GM18502 (cell line): ENCODE measurements around the gene SUSD2.
A peak's percentile ranks its signal among the peaks of the same experiment; 100 is the strongest.

Experiments
- ATAC-seq: cut with Tn5 transposase; IDR thresholded peaks from one replicate; pipeline ENCODE4 v1.9.1; 2021; ENCODE audit warnings: mild to moderate bottlenecking; ENCODE audit not compliant: unreplicated experiment, poor library complexity

The SUSD2 gene

DNA sequence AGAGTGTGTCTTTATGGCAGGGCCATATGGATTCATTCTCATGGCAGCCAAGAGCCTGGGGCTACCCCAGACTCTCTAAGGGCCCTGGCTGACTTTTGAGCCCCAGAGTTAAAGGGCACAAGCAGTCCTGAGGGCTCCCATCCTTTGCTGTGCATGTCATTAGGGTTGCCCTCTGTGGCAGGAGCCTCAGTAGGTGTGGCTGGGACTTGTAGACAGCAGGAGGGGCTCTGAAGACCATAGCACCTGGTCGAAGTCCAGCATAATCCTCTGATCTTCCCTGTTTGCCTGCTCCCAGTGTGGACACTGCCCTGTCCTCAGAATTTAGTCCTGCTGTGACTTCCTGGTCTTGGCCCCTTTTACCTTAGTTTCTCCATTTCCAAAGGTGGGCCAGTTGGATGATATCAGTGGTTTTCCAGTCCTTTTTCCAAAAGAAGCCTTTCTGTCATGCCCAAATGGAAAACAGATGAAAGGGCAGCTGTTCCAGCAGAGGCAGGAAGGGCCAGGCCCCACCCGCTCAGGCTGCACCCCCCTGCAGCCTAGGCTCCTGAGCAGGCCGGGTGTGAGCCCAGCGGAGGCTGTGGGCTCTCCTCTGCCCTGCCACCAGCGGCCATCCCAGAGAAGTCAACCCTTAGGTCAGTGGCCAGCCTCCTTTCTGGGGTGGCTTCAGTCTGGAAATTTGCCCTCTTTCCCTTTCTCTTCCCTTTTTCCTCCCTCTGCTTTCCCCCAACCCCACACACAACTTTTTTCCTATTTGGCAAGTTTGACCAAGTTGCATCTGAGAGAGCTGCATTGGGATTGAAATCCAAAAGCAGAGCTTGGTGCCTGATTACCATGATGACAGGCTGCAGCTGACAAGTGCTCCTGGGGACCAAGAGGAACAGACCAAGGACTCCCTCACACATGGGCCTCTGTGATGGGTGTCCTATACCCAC, 32.8 kb upstream of the SUSD2 start:
- no peak for ATAC-seq

GRCh38 chr22:24149198-24149590, 32.1 kb upstream of the SUSD2 start:
- ATAC-seq = no peak

DNA sequence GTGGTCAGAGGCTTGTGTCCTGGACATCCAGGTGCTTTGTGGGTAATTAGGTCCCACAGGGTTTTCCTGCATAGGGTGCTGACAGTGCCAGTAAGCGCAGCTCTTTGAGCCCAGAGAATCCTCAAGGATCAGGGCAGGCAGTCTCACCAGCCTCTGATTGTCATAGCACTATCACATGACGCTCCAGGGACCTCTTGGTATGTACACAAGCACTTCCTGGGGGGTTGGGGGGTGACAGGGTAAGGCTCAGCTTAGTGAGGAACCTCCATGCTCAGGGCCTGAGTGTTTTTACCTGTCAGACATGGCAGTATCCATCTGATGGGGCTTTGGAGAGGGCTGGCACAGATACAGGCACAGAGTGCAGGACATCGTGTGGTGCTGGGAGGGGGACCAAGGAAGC, 27.9 kb upstream of the SUSD2 start:
- ATAC-seq = no peak

DNA sequence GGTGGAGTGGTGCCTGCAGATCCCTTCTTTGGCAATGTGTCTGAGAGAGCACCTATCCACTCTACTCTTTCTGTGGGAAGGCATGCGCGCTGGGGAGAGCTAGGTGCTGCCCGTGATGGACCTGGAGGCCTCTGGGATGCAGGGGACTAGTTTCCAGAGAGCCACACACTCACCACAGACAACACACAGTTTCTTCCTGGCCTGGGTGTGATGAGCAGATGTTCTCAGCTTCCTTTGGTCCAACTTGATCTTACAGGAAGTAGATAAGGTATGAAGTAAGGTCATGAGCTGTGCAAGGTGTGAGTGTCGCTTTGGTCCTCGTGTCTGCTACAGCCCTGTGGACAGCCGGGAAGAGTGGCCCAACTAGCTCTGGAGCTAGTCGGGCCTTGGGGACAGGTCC, 27.3 kb upstream of the SUSD2 start:
- no peak for ATAC-seq

DNA sequence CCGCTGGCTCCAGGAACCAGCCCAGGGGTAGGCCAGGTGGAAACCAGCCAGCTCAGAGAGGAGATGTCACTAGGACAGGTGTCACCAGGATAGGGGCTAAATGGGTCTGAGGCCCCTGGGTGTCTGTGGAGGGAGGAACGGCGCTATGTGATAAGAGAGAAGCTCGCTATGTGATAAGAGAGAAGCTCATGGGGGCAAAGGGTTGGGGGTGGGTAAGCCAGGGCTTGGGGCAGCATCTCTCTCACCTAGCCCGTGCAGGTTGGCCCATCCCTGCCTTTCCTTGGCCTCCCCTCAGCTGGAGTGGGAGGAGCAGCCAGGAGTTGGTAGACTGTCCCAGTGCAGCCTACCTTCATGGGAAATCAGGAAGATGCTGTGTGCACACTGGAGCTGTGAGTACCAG, 26.5 kb upstream of the SUSD2 start:
- ATAC-seq = no peak

DNA sequence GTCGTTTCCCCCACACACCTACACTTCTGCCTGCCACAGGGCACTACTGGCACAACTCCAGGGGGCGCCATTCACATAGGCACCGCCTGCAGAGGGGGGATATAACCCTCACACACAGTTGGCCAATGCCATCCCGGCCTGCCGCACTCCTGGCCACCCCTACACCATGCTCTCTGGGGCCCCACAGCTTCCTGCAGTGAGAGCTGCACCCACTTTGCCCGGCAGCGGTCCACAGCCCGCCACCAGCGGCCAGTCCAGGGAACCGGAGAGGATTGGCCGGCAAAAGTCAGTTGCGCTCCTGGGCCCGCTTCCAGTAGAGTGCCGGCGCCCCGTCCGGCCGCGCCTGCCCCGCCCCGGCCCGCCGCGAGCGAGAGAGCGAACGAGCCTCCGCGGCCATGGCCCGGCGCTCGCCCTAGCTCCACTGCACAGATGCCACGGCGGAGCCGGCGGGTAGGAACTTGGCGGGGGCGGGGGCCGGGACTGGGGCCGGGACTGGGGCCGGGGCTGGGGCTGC, 25.6 kb upstream of the SUSD2 start:
- ATAC-seq = peak; percentile 29

DNA sequence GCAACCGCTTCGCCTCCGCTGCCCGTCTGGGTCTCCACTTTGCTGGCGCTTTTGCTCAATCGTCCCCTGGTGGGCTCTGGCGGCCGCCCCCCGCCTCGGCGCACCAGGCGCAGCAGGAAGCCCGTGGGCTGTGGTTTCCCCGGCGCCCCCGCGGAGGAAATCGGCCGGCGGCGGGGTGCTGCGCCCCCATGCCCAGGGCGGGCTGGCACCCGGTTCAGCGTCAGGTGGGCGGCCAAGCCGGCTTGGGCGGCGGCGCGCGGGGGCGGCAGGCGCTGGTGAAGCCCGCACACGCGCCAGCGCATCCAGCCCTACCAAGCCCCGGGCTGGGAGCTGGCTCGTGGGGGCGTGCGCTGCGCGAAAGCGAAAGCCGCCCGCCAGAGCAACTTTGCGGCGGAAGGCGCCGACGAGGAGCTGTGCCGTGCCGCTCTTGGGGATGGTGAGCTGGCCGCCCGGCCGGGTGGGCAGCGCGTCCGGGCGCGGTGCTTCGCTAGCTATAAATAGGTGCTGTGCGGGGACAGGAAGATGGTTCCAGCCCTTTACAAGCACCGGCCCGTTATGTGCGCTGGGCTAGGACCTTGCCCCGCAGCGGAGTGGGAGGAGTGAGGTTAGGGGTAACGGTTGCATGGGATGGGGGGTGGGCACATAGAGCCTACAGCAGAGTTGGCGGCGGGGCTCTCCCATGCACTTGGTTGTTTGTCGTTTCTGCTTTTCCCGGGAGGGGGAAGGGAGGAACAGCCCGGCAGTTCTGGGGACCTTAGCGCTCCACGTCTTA, 25.0 kb upstream of the SUSD2 start:
- peak; percentile 42 for ATAC-seq

DNA sequence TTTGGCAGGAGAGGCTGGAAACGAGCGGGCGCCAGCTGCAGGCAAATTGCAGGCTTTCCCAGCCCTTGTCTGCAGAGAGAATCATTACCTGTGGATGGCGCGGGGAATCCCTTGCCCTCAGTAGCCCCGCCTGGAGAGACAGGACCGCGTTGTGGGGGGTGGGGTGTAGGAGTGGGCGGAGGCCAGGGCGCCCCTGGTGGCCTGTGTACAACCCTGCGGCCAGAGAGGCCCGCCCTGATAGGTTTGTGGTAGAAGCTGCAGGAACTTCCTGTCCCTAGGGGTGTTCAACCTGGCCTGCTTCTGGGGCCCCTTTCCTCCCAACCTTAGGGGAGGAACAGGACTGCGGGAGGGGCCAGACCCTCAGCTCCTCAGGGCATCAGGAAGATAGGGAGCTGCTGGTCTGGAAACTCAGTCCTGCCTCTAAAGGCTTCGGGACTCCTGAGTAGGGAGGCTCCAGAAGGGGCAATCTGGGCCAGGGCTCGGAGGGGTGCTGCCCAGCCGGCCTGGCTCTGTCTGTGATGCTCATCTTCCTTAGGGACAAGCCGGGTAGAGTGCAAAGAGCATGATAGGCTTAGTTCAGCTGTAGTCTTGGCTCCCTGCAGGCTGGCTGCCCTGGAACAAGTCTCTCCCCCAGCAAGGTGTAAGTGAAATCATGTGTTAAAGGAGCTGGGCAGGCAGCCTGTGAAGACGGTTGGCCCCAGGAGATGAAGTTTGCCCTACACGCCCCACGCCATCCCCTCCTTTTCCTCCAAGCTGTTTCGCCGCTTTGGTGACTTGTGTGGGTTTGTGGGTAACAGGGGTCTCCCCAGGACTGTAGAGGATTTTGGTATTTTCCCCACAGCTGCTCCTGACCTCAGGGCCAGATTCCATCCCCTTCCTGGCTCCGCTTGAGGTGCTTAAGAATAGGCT, 24.1 kb upstream of the SUSD2 start:
- peak; percentile 82 for ATAC-seq

DNA sequence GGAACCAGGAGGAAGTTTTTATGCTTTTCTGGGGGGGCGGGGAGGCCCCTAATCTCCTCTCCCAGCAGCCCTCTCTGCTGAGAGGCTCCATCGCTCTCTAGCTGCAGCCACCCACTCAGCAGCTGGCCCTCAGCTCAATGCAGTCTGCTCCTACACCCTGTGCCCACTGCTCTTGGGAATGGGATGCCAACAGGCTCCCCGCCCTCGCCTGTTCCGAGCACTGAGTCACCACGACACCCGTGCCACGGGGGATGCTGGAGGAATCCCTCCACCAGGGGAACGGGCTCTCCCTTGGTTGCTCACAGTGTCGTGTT, 23.5 kb upstream of the SUSD2 start:
- ATAC-seq = no peak

- no peak for ATAC-seq
Observed at GRCh38 chr22:24159650-24160049, 21.6 kb upstream of the SUSD2 start.

GRCh38 chr22:24160546-24160945, 20.7 kb upstream of the SUSD2 start:
- ATAC-seq = no peak

- no peak for ATAC-seq
Observed at GRCh38 chr22:24161485-24161884, 19.8 kb upstream of the SUSD2 start.

- no peak for ATAC-seq
Observed at GRCh38 chr22:24161909-24162308, 19.4 kb upstream of the SUSD2 start.

GRCh38 chr22:24162436-24162835, 18.9 kb upstream of the SUSD2 start:
- ATAC-seq = no peak

GRCh38 chr22:24164243-24164642, 17.0 kb upstream of the SUSD2 start:
- no peak for ATAC-seq

DNA sequence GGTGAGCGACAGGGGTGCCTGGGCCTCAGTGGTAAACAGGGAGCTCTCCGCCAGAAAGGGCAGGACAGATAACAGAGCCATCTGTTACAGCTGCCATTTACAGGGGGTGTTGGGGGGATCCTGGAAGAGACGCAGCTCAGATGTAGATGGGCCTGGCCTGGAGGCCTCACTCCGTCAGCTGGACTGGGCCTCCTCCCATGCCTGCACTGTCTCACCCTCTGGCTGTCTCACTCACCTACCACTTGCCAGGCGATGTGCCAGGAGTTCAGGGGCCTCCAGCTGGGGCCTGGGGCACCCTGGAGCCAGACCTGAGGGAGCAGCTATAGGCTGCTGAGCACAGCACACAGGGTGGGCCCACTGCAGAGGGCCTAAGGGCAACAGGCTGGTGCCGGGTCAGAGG, 16.3 kb upstream of the SUSD2 start:
- ATAC-seq = no peak

DNA sequence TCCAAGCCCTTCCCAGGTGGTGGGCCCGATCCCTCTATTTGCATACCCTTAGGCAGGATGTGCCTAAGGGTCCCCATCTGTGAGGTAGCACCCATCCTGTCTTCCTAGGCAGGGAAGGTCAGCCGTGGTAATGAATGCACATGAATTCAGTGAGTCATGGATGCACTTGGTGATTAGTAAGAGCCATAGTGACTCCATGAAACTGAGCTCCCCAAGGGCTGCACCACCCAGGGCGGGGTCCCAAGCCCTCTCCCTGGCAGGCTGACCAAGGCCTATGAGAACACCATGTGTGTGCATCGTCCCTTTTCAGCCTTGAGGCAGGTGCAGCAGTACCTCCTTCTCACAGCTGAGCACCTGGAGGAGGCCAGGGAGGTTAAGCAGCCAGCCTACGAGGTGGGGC, 15.6 kb upstream of the SUSD2 start:
- ATAC-seq = no peak

DNA sequence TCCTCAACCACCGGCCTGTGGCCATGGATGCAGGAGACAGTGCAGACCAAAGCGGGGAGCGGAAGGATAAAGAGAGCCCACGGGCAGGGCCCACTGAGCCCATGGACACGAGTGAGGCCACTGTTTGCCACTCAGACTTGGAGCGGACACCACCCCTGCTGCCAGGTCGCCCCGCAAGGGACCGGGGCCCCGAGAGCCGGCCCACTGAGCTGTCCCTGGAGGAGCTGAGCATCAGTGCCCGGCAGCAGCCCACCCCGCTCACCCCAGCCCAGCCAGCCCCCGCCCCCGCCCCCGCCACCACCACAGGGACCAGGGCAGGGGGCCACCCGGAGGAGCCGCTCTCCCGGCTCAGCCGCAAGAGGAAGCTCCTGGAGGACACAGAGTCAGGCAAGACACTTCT, 14.5 kb upstream of the SUSD2 start:
- ATAC-seq = no peak

- no peak for ATAC-seq
Observed at GRCh38 chr22:24169439-24170058, 11.7 kb upstream of the SUSD2 start.

- no peak for ATAC-seq
Observed at GRCh38 chr22:24170188-24170587, 11.1 kb upstream of the SUSD2 start.
